ENCODE results near the gene ZNF154.

DNA sequence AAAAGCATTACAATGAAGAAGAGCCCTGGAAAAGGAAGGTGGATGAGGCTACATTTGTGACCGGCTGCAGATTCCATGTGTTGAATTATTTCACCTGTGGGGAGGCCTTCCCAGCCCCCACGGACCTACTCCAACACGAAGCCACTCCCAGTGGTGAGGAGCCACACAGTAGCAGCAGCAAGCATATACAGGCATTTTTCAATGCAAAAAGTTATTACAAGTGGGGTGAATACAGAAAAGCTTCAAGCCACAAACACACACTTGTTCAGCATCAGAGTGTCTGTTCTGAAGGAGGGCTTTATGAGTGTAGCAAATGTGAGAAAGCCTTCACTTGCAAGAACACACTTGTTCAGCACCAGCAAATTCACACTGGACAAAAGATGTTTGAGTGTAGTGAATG is 22.3 kb downstream of the ZNF154 start:
- no peak for TF ChIP-seq EP300 (IDR thresholded peaks at IDR 0.05)
- TF ChIP-seq, protein P1, sequence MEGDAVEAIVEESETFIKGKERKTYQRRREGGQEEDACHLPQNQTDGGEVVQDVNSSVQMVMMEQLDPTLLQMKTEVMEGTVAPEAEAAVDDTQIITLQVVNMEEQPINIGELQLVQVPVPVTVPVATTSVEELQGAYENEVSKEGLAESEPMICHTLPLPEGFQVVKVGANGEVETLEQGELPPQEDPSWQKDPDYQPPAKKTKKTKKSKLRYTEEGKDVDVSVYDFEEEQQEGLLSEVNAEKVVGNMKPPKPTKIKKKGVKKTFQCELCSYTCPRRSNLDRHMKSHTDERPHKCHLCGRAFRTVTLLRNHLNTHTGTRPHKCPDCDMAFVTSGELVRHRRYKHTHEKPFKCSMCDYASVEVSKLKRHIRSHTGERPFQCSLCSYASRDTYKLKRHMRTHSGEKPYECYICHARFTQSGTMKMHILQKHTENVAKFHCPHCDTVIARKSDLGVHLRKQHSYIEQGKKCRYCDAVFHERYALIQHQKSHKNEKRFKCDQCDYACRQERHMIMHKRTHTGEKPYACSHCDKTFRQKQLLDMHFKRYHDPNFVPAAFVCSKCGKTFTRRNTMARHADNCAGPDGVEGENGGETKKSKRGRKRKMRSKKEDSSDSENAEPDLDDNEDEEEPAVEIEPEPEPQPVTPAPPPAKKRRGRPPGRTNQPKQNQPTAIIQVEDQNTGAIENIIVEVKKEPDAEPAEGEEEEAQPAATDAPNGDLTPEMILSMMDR (IDR thresholded peaks at IDR 0.05): no peak

Data from upper lobe of left lung (tissue), 4 donors.